Smooth muscle cell of the brain vasculature (primary cell): ENCODE data around the gene USP54.
"Not testable (repeated sequence)": the region's sequence is repeated elsewhere in the genome, so short reads cannot be mapped to it uniquely, and the experiment has no call there.

Experiments used
- DNase-seq: peaks from one replicate; pipeline ENCODE4 v3.0.0-alpha.2; 2012; ENCODE audit warnings: low read depth, low spot score

The USP54 gene

DNA sequence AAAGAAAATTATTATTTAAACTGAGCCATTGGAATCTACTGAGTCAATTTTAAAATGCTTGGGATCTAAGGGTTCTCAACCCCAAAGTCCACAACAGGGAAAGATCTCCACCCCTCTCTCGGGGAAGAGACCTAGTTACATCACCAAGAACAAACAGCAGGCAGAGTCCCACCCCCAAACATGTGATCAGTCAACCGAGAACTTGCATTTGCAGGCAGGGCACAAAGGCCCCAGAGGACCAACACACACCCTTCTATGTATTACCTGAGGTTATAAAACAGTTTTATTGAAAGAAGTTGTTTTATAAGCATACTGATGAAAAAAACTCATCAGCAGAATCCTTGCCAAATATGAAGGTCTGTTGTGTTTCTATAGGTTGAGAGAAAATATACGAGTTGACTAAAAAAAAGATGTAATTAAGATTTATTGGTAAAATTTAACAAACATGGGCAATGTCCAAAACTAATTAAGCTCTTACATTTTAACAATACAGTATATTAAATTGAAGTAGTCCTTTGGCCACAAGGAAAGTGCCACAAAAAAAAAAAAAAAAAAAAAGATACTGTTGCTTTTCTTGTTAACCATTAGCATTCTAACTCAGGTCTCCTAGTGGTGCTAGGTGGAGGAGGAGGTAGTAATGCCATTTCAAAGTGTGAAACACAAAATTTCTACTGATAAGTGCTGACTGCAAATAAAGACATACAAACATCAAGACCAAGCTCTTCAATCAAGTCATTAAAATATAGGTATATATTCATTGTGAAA, 975 bp upstream of the USP54 start:
- DNase-seq: peak; percentile 23

DNA sequence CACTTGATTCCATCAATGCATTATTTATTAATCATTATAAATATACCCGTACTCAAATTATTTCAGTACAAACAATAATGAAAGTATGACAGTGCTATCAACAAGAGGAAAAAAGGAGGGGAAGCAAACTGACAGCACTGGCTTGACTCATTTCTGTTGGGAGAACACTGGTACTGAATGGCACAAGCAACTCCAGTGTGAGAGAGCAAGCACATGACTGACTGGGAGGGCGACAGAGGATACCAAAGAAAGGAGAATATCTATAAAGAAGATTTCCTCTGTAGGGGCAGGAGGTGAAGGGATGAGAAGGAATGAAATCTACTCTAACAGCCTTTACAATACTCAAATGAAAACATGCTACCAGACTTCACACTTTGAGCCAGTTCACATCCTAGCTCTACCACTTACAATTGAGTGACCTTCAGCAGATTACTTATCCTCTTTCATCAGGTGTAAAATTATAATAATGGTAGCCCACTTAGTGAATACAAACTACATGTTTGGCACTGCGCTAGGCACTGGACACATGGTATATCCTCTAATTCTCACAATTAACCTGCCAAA, 1.5 kb downstream of the USP54 start:
- DNase-seq: no peak

DNA sequence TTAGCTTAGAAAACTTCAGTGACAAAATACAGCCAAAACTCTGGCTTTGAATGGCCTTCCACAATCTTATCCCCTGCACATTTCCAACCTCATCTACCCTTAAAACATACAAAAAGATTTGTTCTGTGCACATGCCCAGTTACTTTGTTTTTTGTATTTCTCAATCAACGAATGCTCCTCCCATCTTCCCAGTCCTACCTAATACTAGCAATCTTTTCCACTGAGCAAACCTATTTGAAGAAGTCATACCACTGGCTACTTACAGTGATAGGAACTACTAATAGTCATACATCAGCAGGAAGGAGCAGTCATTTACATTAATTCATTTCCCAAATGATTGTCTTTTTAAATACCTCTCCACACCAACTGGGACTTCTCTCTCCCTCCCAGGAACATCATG, 2.5 kb downstream of the USP54 start:
- DNase-seq: no peak

DNA sequence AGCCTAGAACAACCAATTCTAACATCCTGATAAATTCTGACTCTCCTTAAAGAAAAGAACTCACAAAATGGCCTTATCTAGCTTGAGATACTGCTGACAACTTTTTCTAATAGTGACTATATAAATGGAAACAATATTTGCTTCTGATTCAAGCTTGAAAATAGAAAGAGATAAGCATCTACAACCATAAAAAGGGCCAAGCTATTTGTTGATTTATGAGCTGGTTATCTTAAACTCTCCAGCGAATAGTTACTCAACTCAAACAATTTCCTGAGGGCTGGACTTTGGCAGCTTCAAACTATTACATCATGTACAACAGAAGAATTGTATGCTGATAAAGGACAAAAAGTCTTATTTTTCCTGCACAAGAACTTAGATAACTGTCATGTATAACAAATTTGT, 4.6 kb downstream of the USP54 start:
- DNase-seq: no peak

DNA sequence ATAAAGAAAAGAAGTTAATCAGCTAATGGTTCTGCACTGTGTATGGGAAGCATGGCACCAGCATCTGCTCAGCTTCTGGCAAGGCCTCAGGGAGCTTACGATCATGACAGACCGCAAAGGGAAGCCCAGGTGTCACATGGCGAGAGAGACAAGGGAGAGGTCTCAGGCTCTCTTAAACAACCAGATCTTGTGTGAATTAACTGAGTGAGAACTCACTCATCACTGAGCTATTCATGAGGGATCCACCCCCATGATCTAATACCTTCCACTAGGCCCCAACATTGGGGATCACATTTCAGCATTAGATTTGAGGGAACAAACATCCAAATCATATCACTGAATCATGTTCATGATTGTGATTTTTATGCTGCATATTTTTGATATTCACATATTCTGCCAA, 5.8 kb downstream of the USP54 start:
- DNase-seq: no peak

DNA sequence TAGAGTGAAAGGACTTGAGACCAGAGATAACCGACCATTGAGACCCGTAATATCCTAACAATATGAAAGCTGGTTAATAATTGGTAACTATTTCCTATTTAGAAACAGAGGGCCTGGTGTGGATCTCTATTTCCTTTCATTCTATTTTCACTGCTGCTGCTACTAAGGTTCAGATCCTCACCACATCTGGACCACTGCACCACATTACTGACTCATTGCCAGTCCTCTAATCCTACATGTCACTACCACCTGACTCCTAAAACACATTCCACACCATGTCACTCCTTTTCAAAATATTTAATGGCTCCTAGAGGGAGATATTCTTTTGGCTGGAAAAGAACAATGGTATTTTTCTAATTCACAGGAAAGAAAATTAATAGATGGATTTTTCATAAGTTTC, 6.4 kb downstream of the USP54 start:
- no peak for DNase-seq

DNA sequence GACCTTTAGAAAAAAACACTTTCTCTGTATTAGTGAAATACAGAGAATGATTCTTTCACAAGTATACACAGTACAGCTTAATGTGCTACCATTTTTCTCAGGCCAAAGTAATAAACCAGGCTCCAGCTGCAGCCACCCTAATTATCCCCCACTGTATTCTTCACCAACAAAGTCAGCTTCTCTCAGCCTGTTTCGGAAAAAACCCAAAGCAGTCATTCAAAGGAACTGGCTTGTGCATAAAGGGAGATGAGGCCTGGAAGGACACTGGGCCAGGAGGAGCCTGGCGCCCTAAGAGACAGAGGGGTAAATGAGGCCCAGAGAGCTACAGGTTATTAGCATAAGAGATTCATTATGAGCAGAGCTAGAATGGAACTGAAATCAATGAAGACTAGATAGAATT, 9.2 kb downstream of the USP54 start:
- DNase-seq: no peak

DNA sequence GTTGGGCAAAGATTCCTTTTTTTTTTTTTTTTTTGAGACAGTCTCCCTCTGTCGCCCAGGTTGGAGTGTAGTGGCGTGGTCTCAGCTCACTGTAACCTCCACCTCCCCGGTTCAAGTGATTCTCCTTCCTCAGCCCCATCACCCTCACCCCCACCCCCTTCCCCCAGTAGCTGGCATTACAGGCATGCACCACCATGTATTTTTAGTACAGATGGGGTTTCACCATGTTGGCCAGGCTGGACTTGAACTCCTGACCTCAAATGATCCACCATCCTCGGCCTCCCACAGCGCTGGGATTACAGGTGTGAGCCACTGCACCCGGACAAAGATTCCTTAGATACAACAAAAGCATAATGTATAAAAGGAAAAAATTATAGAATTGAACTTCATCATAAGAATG, 12.2 kb downstream of the USP54 start:
- not testable (repeated sequence) for DNase-seq

DNA sequence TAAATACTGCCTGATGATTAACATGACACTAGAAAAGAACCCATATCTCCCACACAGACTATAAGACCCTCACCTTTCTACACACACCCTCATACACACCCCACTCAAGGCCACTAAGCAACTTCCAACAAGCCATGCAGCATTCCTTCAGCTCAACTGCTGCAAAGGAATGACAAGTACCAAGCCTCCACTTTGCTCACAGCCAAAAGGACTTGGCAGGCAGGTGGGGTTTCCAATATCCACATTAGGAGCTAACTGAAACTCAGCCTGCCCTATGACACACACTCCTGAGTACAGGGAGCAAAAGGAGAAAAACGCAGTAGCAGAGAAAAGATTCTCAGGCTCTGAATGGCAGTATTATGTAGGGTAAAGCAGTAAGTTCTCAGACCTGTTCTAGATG, 13.4 kb downstream of the USP54 start:
- DNase-seq: no peak

DNA sequence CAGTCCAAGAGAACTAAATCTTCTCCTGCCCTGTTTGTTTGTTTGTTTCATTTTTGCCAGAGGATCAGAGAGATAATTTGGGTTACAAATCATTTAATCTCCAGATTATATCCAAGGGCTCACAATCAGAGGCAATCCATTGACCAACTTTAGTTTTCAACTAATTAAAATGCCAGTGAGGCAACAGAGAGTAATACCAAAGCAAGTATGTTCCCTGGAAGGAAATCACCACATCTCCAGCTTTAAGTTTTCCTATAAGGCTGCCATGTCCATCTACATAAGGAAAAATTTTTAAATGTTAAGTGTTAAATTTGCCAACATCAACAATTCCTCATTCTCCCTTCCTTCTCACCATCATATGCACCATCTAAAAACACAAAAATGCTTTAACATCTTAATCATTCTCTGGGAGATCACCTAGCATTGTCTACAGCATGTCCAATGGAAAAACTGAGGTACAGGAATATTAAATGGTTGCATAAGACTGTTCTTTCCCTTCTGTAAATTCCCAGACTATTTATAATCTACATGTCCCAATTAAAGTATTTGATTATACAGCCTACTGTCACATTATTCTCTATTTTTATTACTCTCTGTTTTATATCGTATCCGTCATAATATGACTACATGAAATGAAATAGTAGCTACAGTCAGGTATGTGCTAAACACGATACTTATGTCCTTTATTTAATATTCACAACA, 14.1 kb downstream of the USP54 start:
- no peak for DNase-seq

DNA sequence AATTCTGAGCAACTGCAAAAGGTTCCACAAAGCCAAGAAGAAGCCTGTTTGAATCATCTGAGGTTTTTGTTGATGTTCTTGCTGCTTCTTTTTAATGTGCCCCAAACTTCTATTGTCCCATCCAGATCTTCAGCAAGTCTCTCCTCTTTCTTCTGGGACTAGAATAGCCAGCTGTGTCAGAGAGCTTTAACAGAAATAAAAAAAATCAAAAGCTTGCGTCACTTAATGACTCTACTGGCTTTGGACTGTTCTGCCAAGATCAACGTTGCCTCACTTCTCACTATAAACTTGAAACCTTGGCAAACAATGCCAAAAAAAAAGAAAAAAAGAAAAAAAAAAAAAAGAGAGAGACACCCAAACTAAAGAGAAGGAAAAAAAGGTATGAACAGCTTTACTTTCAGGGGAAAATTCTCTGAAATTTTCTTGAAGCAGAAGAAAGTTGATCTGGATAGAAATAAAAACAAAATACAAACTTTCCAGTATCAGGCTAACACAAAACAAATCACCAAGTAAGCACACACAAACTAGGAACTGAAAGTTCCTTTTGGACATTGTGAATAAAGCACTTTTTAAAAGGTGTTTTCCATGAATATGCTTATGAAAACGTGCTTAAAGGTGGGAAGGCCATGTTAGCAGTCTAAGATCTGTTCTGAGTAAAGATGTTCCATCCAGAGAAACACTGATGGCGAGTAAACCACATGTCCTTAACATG, 14.8 kb downstream of the USP54 start:
- DNase-seq: peak; percentile 20

DNA sequence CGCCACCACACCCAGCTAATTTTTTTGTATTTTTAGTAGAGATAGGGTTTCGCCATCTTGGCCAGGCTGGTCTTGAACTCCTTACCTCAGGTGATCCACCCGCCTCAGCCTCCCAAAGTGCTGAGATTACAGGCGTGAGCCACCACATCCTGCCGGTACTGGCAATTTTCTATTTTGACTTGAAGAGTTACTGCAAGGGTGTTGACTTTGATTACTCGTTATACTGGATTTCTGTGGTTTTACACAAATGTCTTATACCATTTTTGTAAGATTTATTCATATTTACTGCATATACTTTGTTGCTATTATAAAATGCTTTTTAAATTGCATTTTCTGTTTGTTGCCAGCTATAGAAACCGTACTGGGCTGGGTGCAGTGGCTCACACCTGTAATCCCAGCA, 24.1 kb downstream of the USP54 start:
- not testable (repeated sequence) for DNase-seq

DNA sequence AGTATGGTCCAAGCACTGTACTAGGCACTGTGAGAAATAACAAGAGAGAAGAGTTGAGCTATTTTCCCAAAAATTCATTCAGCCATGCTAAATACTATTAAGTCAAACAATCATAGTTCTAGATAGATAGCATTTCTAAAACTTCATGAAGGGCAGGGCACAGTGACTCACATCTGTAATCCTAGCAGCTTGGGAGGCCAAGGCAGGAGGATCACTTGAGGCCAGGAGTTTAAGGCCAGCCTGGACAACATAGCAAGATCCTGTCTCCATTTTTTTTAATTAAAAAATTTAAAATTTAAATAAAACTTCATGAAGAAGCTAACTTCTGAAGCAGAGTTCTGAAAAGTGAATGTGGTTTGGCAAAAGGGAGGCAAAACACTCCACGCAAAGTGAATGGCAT, 29.9 kb downstream of the USP54 start:
- no peak for DNase-seq

DNA sequence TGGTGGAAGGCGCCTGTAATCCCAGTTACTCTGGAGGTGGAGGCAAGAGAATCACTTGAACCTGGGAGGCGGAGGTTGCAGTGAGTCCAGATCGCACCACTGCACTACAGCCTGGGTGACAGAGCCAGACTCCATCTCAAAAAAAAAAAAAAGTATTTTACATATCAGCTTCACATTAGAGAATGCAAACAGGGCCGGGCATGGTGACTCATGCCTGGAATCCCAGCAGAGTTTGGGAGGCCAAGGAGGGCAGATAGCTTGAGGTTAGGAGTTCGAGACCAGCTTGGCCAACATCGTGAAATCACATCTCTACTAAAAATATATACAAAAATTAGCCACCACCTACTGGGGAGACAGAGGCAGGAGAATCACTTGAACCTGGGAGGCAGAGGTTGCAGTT, 31.6 kb downstream of the USP54 start:
- DNase-seq: no peak

DNA sequence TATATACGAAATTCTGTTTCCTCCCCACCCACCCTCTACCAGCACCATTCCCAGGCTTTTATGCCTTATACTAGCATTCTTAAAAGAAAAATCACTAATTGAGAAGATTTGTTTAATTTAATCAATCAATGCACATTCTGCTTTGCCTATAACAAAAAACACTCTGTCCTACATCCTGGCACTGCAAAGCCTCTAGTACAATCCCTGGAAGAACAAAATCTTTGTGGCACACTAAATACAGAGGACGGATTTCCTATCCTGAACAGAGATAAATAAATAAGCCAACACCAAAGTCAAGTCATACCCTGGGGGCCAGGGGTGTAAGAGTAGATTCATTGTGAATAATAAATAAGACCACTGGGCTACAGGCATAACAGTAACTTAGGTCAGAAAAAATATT, 34.3 kb downstream of the USP54 start:
- DNase-seq: no peak

DNA sequence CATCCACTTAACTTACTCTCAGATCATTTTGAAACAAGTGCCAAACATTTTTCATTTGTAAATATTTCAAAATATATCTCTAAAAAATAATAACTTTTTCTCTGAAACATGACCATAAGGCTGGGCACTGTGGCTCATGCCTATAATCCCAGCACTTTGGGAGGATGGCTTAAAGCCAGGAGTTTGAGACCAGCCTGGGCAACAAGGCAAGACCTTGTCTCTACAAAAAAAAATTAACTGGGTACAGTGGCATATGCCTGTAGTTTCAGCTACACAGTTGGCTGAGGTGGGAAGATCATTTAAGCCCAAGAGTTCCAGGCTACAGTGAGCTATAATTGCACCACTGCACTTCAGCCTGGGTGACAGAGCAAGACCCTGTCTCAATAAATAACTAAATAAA, 36.4 kb downstream of the USP54 start:
- DNase-seq: no peak

DNA sequence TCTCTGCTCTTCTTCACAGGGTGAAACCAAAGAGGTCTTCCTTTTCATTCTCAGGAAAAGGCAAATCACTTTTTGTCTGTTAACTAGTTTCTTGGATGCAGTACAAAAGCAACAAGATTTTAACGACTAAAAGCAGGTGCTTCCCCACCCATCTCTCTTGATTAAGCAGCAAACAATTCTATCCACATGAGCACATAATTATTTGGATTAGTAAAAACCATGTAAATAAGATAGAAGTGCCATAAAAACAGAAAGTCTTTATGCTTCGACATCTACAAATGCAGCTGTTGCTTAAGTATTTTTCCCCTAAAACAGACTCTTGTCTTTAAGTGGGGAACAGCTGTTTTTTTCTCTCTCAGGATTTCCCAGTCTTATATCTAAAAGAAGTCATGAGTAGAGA, 37.4 kb downstream of the USP54 start:
- no peak for DNase-seq

DNA sequence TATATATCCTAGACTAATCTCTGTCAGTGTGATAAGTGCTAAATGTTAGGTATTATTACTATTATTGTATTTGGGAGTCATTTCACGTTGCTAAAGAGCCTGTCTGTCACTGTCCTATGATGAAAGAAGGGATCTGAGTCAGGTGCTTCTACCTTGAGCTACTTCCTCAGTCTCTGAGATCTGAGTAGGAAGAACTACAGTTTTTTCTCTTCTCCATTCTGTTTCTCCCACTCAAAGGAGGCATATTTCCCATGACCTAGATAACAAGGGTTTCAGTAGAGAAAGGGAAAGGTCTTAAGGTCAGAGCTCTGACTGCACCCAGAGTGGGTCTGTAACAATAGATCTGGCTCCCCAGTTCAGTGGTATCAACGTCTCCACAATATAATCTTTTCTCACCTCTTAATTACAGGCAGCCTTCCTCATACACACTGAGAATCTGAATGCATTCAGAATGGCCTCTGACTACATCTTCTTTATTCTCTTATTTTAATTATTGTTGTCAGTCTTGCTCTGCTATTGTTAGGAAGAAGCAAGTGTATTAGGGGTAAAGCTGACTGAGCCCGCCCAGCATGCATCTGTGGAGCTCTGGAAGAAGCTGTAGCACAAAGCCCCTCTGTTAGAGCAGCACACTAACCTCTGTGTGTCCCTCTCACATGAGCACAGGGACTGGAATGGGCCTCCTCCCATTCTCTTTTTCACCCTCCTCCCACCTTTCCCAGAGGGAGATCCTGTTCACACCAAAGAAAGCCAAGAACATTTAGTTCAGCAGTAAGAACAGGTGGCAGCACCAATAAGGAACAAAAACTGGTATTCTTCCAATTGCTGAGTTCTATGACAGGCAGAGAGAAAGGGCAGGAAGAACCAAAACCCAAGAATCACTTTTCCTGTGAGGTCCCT, 38.1 kb downstream of the USP54 start:
- no peak for DNase-seq

DNA sequence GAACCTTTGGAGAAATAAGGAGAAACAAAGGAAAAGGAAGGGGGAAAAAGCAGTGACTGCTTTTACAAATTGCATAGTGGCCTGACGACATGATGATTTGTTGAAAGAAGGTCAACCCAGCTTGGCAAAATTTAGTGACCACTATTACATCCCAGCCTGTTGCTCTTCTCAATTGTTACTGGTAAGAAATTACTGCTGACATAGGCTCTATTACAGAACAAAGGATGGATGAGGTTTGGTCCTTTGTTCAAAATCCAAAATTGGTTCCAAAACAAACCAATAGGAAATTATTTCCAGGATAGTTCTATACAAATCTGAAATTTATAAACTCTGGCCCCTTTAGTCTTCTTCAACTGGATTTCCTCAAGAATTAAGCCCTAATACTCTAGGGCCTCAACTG, 39.6 kb downstream of the USP54 start:
- DNase-seq: no peak

DNA sequence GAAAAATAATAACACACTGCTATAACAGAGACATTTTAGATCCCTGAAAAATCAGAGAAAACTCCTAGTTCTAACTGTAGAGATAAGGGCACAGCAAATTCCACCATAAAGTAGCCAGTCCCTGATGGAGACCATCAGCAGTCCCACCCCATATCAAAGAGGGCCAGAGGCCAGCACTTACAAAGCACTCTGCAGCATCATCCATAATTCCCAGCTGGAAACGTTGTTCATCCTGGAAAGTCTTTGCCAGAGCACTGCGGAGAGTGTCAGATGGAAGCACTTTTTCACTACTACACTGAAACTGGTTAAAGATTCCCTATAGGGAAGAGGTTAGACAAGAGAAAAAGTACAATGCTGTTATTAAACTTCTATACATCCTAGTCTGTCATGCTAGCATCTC, 45.8 kb downstream of the USP54 start:
- no peak for DNase-seq

DNA sequence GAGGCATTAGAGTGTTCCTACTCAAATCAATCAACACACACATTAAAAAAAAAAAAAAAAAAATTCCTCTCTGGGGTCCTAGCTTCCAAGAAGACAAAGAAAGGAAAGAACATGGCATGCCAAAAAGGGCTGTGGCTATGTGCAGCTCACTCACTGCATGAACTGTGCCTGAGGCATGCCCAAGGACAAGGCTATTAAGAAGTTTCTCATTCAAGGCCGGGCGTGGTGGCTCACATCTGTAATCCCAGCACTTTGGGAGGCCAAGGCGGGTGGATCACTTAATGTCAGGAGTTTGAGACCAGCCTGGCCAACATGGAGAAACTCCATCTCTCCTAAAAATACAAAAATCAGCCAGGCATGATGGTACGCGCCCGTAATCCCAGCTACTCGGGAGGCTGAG, 53.4 kb downstream of the USP54 start:
- DNase-seq: no peak

DNA sequence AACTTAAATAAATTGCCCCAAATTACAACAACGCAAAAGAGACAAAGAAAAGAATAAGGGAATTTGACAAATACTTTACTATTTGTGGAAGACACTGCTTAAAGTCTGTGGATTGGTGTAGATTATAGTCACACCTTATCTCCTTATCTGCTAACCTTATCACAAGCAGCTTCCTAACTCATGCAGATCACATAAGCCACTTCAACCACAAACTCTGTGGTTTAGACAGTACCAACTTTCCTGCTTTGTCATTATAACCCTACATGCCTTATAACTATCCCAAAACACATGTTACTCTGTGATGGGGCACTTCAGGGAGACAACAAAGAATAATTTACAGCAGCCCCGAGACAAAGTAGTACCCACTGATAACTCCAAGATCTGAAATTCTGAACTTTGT, 53.9 kb downstream of the USP54 start:
- DNase-seq: no peak
